ENCODE results near the gene SLC17A7. TPM values are rescaled to one million over a fixed set of nuclear protein-coding genes. Genes with fewer than 3 reads are reported as not detected.

Gene SLC17A7
- total RNA-seq, 1 donor from 2014 or later, result not detected

GRCh38 chr19:49442771-49443365 lies 1.5 kb upstream of the SLC17A7 start:
- Histone ChIP-seq H3K27me3 (ENCODE audit: control insufficient read depth, insufficient read depth, low read length) (peaks cover 47% of the 10 kb centered on the region), H3K36me3 (ENCODE audit: control insufficient read depth, insufficient read depth, low read length) (no peaks in the 10 kb centered on the region), H3K4me3 (ENCODE audit: low read depth, low read length) (peak overlapping the region; percentile 63)
- TF ChIP-seq, protein P1, sequence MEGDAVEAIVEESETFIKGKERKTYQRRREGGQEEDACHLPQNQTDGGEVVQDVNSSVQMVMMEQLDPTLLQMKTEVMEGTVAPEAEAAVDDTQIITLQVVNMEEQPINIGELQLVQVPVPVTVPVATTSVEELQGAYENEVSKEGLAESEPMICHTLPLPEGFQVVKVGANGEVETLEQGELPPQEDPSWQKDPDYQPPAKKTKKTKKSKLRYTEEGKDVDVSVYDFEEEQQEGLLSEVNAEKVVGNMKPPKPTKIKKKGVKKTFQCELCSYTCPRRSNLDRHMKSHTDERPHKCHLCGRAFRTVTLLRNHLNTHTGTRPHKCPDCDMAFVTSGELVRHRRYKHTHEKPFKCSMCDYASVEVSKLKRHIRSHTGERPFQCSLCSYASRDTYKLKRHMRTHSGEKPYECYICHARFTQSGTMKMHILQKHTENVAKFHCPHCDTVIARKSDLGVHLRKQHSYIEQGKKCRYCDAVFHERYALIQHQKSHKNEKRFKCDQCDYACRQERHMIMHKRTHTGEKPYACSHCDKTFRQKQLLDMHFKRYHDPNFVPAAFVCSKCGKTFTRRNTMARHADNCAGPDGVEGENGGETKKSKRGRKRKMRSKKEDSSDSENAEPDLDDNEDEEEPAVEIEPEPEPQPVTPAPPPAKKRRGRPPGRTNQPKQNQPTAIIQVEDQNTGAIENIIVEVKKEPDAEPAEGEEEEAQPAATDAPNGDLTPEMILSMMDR (IDR thresholded peaks at IDR 0.05; ENCODE audit: insufficient read depth, low read length, poor library complexity, severe bottlenecking), result no peak
- peak; percentile 29 for DNase-seq (ENCODE audit: low read depth)

DNA sequence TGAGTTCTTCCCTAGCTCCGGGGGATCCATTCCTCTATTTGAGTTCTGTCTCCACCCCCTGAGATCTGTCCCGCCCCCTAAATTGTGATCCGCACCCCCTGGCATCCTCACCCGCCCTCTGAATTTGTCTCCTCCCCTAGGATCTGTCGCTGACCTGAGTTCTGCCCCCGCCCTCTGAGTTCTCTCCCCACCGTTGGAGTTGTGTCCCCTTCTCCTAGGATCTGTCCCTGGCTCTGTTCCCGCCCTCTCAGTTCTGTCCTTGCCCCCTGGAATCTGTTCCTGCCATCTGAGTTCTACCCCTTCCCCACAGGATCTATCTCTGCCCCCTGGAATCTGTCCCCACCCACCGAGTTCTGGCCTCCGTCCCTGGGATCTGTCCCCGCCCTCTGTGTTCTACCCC lies 1.0 kb upstream of the SLC17A7 start:
- Histone ChIP-seq H3K4me3 (ENCODE audit: low read depth, low read length) (no peak overlapping the region), H3K36me3 (ENCODE audit: control insufficient read depth, insufficient read depth, low read length) (no peaks in the 10 kb centered on the region), H3K27me3 (ENCODE audit: control insufficient read depth, insufficient read depth, low read length) (peaks cover 53% of the 10 kb centered on the region)
- DNase-seq (ENCODE audit: low read depth), result no peak
- TF ChIP-seq, protein P1 (IDR thresholded peaks at IDR 0.05; ENCODE audit: insufficient read depth, low read length, poor library complexity, severe bottlenecking), result no peak

GRCh38 chr19:49441960-49442350 lies 628 bp upstream of the SLC17A7 start:
- Histone ChIP-seq H3K4me3 (ENCODE audit: low read depth, low read length) (no peak overlapping the region), H3K36me3 (ENCODE audit: control insufficient read depth, insufficient read depth, low read length) (no peaks in the 10 kb centered on the region), H3K27me3 (ENCODE audit: control insufficient read depth, insufficient read depth, low read length) (peaks cover 57% of the 10 kb centered on the region)
- TF ChIP-seq, protein P1 (IDR thresholded peaks at IDR 0.05; ENCODE audit: insufficient read depth, low read length, poor library complexity, severe bottlenecking), result no peak
- DNase-seq (ENCODE audit: low read depth), result no peak

- no peak for DNase-seq (ENCODE audit: low read depth)
- H3K4me3 ChIP-seq (ENCODE audit: low read depth, low read length), result no peak overlapping the region
- TF ChIP-seq, protein P1 (IDR thresholded peaks at IDR 0.05; ENCODE audit: insufficient read depth, low read length, poor library complexity, severe bottlenecking), result no peak
- H3K27me3 ChIP-seq (ENCODE audit: control insufficient read depth, insufficient read depth, low read length), result peaks cover 70% of the 10 kb centered on the region
- H3K36me3 ChIP-seq (ENCODE audit: control insufficient read depth, insufficient read depth, low read length), result no peaks in the 10 kb centered on the region
Measured at GRCh38 chr19:49440439-49441209, 703 bp downstream of the SLC17A7 start.

DNA sequence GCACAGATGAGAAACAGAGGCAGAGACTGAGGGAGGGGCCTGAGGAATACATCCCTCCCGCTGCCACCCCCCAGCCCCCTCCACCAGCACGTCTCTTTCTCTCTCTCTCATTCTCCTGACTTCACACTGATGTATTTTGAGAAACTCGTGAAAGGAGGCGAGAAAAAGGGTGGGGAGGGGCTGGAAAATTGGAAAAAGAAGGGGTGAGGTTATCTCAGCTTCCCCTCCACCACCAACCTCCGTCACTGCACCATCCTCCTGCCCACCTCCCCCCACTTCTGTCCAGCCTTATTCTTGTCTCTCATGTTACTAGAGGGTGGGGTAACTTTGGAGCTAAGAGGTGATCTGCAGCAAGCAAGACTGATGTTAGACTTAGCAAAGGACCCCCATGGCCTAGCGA lies 1.5 kb downstream of the SLC17A7 start:
- DNase-seq (ENCODE audit: low read depth), result no peak
- TF ChIP-seq, protein P1 (IDR thresholded peaks at IDR 0.05; ENCODE audit: insufficient read depth, low read length, poor library complexity, severe bottlenecking), result no peak
- Histone ChIP-seq H3K4me3 (ENCODE audit: low read depth, low read length) (no peak overlapping the region), H3K27me3 (ENCODE audit: control insufficient read depth, insufficient read depth, low read length) (peaks cover 78% of the 10 kb centered on the region), H3K36me3 (ENCODE audit: control insufficient read depth, insufficient read depth, low read length) (no peaks in the 10 kb centered on the region)

All from kidney epithelial cell (primary cell).